SK-N-MC (cell line): ENCODE measurements around the gene PDE4D.
A peak's percentile ranks its signal among the peaks of the same experiment; 100 is the strongest.

Source experiments
- DNase-seq: peaks from one replicate; pipeline ENCODE4 v3.0.0-alpha.2; 2011; ENCODE audit warnings: low read depth, low spot score
- H3K27ac ChIP-seq: fragments of 200-600 bp; sonication (generic); 2 replicates; pipeline ENCODE4 v1.5.1; 2016; ENCODE audit warnings: mixed run types
- H3K36me3 ChIP-seq: fragments of 200-600 bp; sonication (generic); 2 replicates; pipeline ENCODE4 v1.6.1; 2017; ENCODE audit warnings: antibody characterized with exemption, low read length, mixed read lengths; ENCODE audit not compliant: insufficient read depth
- H3K4me3 ChIP-seq: fragments of 200-600 bp; sonication (generic); 2 replicates; pipeline ENCODE4 v1.5.1; 2016
- H3K9ac ChIP-seq: fragments of 200-600 bp; sonication (generic); 2 replicates; pipeline ENCODE4 v1.8.0; 2017; ENCODE audit warnings: mixed run types, mixed read lengths; ENCODE audit not compliant: insufficient read length
- H3K9me3 ChIP-seq: fragments of 200-600 bp; sonication (generic); 2 replicates; pipeline ENCODE4 v1.6.1; 2017; ENCODE audit warnings: low read depth, mild to moderate bottlenecking, antibody characterized with exemption, low read length, moderate library complexity, mixed read lengths
- EZH2 ChIP-seq: fragments of 200-600 bp; sonication (generic); IDR thresholded peaks from one replicate; pipeline ENCODE4 v1.6.1; 2017; ENCODE audit warnings: antibody characterized with exemption
- FOXP2 ChIP-seq: optimal IDR thresholded peaks from 2 replicates; pipeline ENCODE3; 2011; ENCODE audit warnings: mild to moderate bottlenecking, moderate library complexity; ENCODE audit not compliant: insufficient read depth; ENCODE audit errors: extremely low read length, control extremely low read depth
- POLR2AphosphoS5 ChIP-seq: IDR thresholded peaks from 2 replicates; pipeline ENCODE4 v1.6.1; 2012; ENCODE audit warnings: mild to moderate bottlenecking, low read depth, low read length, borderline replicate concordance

Gene PDE4D

DNA sequence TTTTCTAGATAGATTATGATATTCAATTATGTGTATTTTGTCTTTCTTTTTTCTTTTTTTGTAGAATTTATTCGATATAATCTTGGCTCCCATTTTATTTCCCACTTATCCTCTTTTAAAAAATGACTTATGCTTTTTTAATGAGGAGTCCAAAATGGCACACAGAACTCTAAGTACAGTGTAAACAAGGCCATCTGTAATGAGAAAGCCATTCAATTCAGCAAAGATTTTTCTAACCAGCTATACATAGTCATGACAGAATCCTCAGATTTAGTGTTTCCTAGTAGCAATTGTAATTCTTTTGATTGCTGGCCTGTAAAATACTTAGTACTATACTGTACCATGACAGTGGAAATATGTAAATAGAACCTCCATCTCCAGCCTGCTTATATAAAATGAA is 659.3 kb downstream of the PDE4D start:
- H3K27ac ChIP-seq = no peak overlapping the region
- no peak overlapping the region for H3K4me3 ChIP-seq
- DNase-seq = no peak
- H3K9me3 ChIP-seq = no peaks in the 10 kb centered on the region
- H3K36me3 ChIP-seq = no peaks in the 10 kb centered on the region
- no peak overlapping the region for H3K9ac ChIP-seq
- TF ChIP-seq FOXP2 (no peak), POLR2AphosphoS5 (no peak), EZH2 (no peak)

DNA sequence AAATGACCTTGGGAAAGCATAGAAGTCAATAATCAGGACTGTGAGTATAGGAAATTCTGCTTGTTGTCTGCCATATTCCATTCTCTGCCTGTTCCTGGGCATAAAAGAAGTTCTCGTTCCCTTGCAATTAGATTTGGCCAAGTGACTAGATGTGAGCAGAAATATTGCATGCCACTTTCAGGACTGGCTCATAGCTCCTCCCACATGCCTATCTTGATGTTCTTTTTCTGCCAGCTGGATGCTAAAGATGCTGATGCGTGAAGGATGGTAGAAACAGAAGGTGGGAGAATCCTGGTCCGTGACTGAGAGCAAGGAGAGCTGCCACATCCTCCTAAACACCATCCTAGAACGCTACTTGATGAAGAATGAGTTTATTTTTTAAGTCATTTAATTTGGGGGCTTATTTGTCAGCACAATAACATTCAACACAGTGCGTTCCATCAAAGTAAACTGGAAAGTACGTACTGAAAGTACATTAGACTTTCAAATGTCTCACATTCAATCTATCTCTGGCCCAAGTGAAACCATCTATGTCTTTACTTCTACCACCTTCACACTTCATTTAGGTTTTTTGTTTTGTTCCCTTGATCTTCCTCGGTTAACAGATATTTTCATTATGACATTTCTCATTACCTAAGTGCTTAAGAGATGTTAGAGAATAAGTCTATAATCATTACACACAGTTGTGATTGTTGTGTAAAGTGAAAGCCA is 662.1 kb downstream of the PDE4D start:
- TF ChIP-seq POLR2AphosphoS5 (no peak), FOXP2 (no peak), EZH2 (no peak)
- Histone ChIP-seq H3K27ac (no peak overlapping the region), H3K9me3 (no peaks in the 10 kb centered on the region), H3K4me3 (no peak overlapping the region), H3K36me3 (no peaks in the 10 kb centered on the region), H3K9ac (no peak overlapping the region)
- no peak for DNase-seq

DNA sequence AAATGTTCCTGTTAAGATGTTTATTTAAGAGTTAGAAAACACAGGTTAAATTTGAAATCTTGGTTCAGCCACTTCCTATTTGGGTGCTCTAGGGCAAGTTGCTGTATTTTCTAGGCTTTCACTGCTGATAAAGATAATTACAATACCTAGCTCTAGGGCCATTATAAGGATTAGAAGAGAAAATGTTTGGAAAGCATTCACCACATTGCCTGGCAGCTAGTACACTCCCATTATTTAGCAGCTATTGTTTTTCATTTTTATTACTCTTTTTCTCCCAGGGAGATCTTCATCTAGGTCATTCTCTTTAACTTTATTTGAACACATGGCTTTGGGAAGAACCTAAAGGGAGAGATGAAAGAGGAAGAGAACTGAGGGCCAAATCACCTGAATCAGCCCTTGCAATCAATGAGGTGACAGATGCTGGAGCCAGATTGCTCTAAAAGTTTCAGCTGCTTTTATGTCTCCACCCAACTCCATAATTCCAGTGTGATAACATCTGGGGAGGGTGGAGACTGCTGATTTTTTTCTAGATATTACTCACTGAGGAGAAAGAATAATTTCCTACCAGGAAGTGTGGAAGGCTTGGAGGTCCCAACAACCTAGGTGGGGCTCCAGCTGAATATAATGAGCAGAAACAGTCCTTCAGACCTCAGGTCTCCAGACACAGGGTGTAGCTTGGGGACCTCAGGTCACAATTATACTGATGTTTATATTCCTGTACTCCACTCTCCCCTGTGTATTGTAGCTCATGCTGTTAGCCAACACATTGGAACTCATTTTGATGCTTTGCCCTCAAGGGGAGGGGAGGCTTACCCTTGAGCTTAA is 670.6 kb downstream of the PDE4D start:
- H3K9me3 ChIP-seq = peaks cover 7% of the 10 kb centered on the region
- TF ChIP-seq FOXP2 (no peak), POLR2AphosphoS5 (no peak), EZH2 (no peak)
- no peak for DNase-seq

GRCh38 chr5:59221769-59222168 is 671.8 kb downstream of the PDE4D start:
- TF ChIP-seq FOXP2 = no peak
- no peak for TF ChIP-seq EZH2
- no peak for TF ChIP-seq POLR2AphosphoS5
- Histone ChIP-seq H3K36me3 (no peaks in the 10 kb centered on the region; the same call in 1 of the 2 replicates), H3K9ac (no peak overlapping the region), H3K9me3 (peaks cover 7% of the 10 kb centered on the region), H3K27ac (no peak overlapping the region), H3K4me3 (no peak overlapping the region)
- no peak for DNase-seq

More for the DNA sequence above, 670.6 kb downstream of the PDE4D start:
- no peaks in the 10 kb centered on the region; the same call in 1 of the 2 replicates for H3K36me3 ChIP-seq
- H3K9ac ChIP-seq = no peak overlapping the region
- no peak overlapping the region for H3K27ac ChIP-seq
- H3K4me3 ChIP-seq = no peak overlapping the region

- Histone ChIP-seq H3K27ac (no peak overlapping the region), H3K9ac (no peak overlapping the region), H3K9me3 (no peaks in the 10 kb centered on the region), H3K4me3 (no peak overlapping the region), H3K36me3 (no peaks in the 10 kb centered on the region)
- DNase-seq = peak; percentile 24
- TF ChIP-seq FOXP2 (no peak), POLR2AphosphoS5 (no peak)
Measured at GRCh38 chr5:59218424-59219045, 675.0 kb downstream of the PDE4D start.

DNA sequence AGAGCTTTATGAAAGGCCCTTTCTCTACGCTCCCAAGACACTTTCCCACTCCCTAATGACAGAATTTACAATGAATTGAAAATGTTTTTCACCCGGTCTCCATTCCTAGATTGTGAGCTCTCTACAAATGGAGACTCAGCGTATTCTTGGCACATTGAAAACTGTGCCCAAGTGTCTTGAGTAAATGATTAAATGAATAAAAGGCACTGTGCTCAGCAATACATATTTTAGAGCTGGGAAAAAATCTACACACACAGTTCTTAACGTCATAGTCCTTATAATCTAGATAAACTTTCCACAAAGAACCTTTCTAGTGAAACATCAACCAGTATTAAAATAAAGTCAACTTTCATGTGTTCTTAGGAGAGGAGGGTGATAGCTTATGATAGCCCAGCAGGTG is 676.7 kb downstream of the PDE4D start:
- Histone ChIP-seq H3K36me3 (no peaks in the 10 kb centered on the region), H3K9ac (no peak overlapping the region), H3K27ac (no peak overlapping the region), H3K4me3 (no peak overlapping the region), H3K9me3 (no peaks in the 10 kb centered on the region)
- no peak for DNase-seq
- TF ChIP-seq FOXP2 = no peak
- no peak for TF ChIP-seq POLR2AphosphoS5
- TF ChIP-seq EZH2 = no peak

- no peak overlapping the region for H3K9ac ChIP-seq
- no peak for TF ChIP-seq FOXP2
- no peak for TF ChIP-seq POLR2AphosphoS5
- no peak for TF ChIP-seq EZH2
Measured at GRCh38 chr5:59212596-59212995, 680.9 kb downstream of the PDE4D start.

DNA sequence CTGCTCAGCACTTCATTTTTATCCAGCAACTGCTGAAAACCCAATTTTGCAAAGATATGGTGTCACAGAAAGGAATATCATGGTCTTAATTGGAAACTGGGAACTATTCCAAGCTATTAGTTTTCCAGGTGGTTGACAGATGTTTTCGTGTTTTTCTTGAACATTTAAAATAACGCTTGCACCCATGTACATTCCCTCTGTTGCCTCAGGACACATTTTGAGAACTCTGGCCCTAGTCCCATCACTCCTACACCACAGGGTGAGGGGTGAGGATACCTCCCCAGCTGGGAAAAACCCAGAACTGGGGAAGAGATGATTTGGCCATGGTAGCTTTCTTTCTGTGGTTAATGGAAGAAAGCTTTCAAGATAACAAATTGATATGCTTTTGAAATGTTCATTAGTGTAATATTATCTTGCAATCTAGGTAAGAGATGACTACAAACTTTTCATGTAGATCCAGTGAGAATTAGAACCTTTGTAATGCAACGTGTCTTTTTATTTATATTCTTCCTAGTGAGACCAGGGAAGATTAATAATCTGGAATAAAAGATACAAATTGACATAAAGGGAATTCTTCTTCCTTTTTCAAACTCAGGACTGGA is 683.7 kb downstream of the PDE4D start:
- H3K9ac ChIP-seq = peak overlapping the region; percentile 14
- peak; percentile 68 for DNase-seq
- H3K36me3 ChIP-seq = no peaks in the 10 kb centered on the region
- H3K9me3 ChIP-seq = no peaks in the 10 kb centered on the region
- peak overlapping the region; percentile 48; the same call in 1 of the 2 replicates for H3K4me3 ChIP-seq
- TF ChIP-seq POLR2AphosphoS5 = no peak
- H3K27ac ChIP-seq = peak overlapping the region; percentile 88

More at GRCh38 chr5:59212596-59212995, 680.9 kb downstream of the PDE4D start:
- Histone ChIP-seq H3K27ac (no peak overlapping the region), H3K4me3 (no peak overlapping the region), H3K36me3 (no peaks in the 10 kb centered on the region), H3K9me3 (no peaks in the 10 kb centered on the region)
- DNase-seq = no peak
